Measurements from ENCODE around the gene PBX4. TPM values are rescaled to one million over a fixed set of nuclear protein-coding genes. Genes with fewer than 3 reads are reported as not detected.

PBX4 gene
- total RNA-seq, 1 experiment from 2014 or later: 11.6 TPM

DNA sequence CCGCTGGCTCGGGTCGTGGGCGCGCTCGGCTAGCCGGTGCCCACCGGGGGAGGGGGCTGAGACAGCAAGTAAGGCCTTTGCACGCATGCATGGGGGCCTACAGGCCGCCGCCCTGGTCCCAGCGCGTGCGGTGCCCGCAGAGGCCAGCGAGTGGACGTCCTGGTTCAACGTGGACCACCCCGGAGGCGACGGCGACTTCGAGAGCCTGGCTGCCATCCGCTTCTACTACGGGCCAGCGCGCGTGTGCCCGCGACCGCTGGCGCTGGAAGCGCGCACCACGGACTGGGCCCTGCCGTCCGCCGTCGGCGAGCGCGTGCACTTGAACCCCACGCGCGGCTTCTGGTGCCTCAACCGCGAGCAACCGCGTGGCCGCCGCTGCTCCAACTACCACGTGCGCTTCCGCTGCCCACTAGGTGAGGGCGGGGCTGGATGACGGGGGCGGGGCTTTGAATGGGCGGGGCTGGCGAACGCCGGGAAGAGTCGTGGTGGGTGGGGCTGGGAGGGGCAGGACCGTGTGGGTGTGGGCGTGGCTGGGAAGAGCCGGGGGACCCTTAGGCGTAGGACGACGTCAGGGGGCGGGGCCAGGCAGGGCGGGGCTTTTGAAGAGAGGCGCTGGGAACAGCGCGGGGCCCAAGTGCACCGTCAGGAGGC is 78.3 kb downstream of the PBX4 start (continued):
- TF ChIP-seq SRF (IDR thresholded peaks at IDR 0.05; ENCODE audit: low read depth): no peak

- H2AFZ ChIP-seq (ENCODE audit: low read depth, low read length, poor library complexity, severe bottlenecking): no peak overlapping the region
- H3K4me1 ChIP-seq (ENCODE audit: control insufficient read depth in 1 of 2, insufficient read depth in 2 of 2, low read length in 2 of 2): peaks cover 12 to 34% of the 10 kb centered on the region in 2 experiments
- intact Hi-C loops (cut with micrococcal nuclease): loop anchor here (10.0 kb wide), 1 partner anchor 235 kb away; no protein-coding TSS in a partner anchor
- H3K9me3 ChIP-seq (ENCODE audit: control insufficient read depth in 1 of 2, insufficient read depth in 1 of 2, low read depth in 1 of 2, low read length in 2 of 2): no peaks in the 10 kb centered on the region
- no peaks in the 10 kb centered on the region for H4K20me1 ChIP-seq (ENCODE audit: insufficient read depth)
- RAD21 ChIA-PET (ENCODE audit: low non-redundant PET in 1 of 2, low total read pairs in 2 of 2, uncharacterized antibody in 2 of 2, unreplicated experiment in 2 of 2): no interaction called here
- no peak overlapping the region; the same call in 1 of the 2 replicates for H3K27ac ChIP-seq (ENCODE audit: low read depth, low read length)
- CTCF ChIA-PET: interaction anchor here (2.8 kb wide), 1 partner anchor 14 kb away, joined by 52 read pairs; no protein-coding TSS in a partner anchor
- POLR2A ChIA-PET: no interaction called here
- H3K9ac ChIP-seq (ENCODE audit: low read length): no peak overlapping the region
- no peaks in the 10 kb centered on the region for H3K9me2 ChIP-seq (ENCODE audit: insufficient read depth)
- no peak overlapping the region for H3K4me3 ChIP-seq (replicated peaks in 1 of 2; ENCODE audit: low read depth in 1 of 2, low read length in 2 of 2)
- ATAC-seq (no peak), DNase-seq (ENCODE audit: low read depth, low spot score) (no peak)
- H3K36me3 ChIP-seq (ENCODE audit: control insufficient read depth in 1 of 2, insufficient read depth in 2 of 2, low read length in 2 of 2): no peaks in the 10 kb centered on the region
- no peaks in the 10 kb centered on the region for H3K27me3 ChIP-seq (ENCODE audit: insufficient read depth, low read length)
- H3K79me2 ChIP-seq (ENCODE audit: insufficient read depth, low read length): no peaks in the 10 kb centered on the region
- BruUV-seq (replicated peaks): no TSS peak
- H3K4me2 ChIP-seq (ENCODE audit: low read length): no peak overlapping the region
- no peak for TF ChIP-seq ELF1 (IDR thresholded peaks at IDR 0.05; ENCODE audit: borderline replicate concordance, low read depth)
Observed at GRCh38 chr19:19539698-19540063, 78.8 kb downstream of the PBX4 start.

GRCh38 chr19:19538785-19539166 is 79.7 kb downstream of the PBX4 start:
- BruUV-seq (replicated peaks): no TSS peak
- ChIA-PET RAD21 (ENCODE audit: low non-redundant PET in 1 of 2, low total read pairs in 2 of 2, uncharacterized antibody in 2 of 2, unreplicated experiment in 2 of 2) (no interaction called here), CTCF (interaction anchor here (2.8 kb wide), 1 partner anchor 15 kb away, joined by 52 read pairs; no protein-coding TSS in a partner anchor), POLR2A (interaction anchor here (0.6 kb wide), 1 partner anchor 166 kb away, joined by 3 read pairs; no protein-coding TSS in a partner anchor)
- no peaks in the 10 kb centered on the region for H4K20me1 ChIP-seq (ENCODE audit: insufficient read depth)
- H3K4me3 ChIP-seq (replicated peaks in 1 of 2; ENCODE audit: low read depth in 1 of 2, low read length in 2 of 2): peak overlapping the region; percentile 47 to 59
- no peak overlapping the region for H2AFZ ChIP-seq (ENCODE audit: low read depth, low read length, poor library complexity, severe bottlenecking)
- no peak for ATAC-seq
- no peak for DNase-seq (ENCODE audit: low read depth, low spot score)
- peak overlapping the region; percentile 56 for H3K9ac ChIP-seq (ENCODE audit: low read length)
- intact Hi-C loops (cut with micrococcal nuclease): no loop called here
- peak overlapping the region; percentile 51 for H3K27ac ChIP-seq (ENCODE audit: low read depth, low read length)
- H3K27me3 ChIP-seq (ENCODE audit: insufficient read depth, low read length): no peaks in the 10 kb centered on the region
- H3K9me2 ChIP-seq (ENCODE audit: insufficient read depth): no peaks in the 10 kb centered on the region
- peaks cover 12 to 34% of the 10 kb centered on the region in 2 experiments for H3K4me1 ChIP-seq (ENCODE audit: control insufficient read depth in 1 of 2, insufficient read depth in 2 of 2, low read length in 2 of 2)
- H3K4me2 ChIP-seq (ENCODE audit: low read length): peak overlapping the region; percentile 80
- H3K9me3 ChIP-seq (ENCODE audit: control insufficient read depth in 1 of 2, insufficient read depth in 1 of 2, low read depth in 1 of 2, low read length in 2 of 2): no peaks in the 10 kb centered on the region
- no peaks in the 10 kb centered on the region for H3K79me2 ChIP-seq (ENCODE audit: insufficient read depth, low read length)
- H3K36me3 ChIP-seq (ENCODE audit: control insufficient read depth in 1 of 2, insufficient read depth in 2 of 2, low read length in 2 of 2): no peaks in the 10 kb centered on the region
- TF ChIP-seq POLR2A (IDR thresholded peaks at IDR 0.05; ENCODE audit: borderline replicate concordance, extremely low read depth, insufficient read depth, insufficient read length): no peak
- no peak for TF ChIP-seq EZH2 (IDR thresholded peaks at IDR 0.05)
- TF ChIP-seq EZH2phosphoT487 (IDR thresholded peaks at IDR 0.05; ENCODE audit: borderline replicate concordance): no peak
- TF ChIP-seq, protein P1, sequence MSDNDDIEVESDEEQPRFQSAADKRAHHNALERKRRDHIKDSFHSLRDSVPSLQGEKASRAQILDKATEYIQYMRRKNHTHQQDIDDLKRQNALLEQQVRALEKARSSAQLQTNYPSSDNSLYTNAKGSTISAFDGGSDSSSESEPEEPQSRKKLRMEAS (IDR thresholded peaks at IDR 0.05): no peak
- TF ChIP-seq, protein P2, sequence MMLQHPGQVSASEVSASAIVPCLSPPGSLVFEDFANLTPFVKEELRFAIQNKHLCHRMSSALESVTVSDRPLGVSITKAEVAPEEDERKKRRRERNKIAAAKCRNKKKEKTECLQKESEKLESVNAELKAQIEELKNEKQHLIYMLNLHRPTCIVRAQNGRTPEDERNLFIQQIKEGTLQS (IDR thresholded peaks at IDR 0.05): no peak
- TF ChIP-seq REST (IDR thresholded peaks at IDR 0.05; ENCODE audit: low read depth): no peak
- TF ChIP-seq CBX3 (IDR thresholded peaks at IDR 0.05; ENCODE audit: low read depth): no peak
- TF ChIP-seq JUND (IDR thresholded peaks at IDR 0.05): no peak
- TF ChIP-seq ELF1 (IDR thresholded peaks at IDR 0.05; ENCODE audit: borderline replicate concordance, low read depth): no peak
- TF ChIP-seq SP1 (IDR thresholded peaks at IDR 0.05; ENCODE audit: low read depth): no peak
- TF ChIP-seq EGR1 (IDR thresholded peaks at IDR 0.05; ENCODE audit: low read depth): no peak
- TF ChIP-seq RAD21 (IDR thresholded peaks at IDR 0.05; ENCODE audit: low read depth): no peak
- no peak for TF ChIP-seq SIN3A (IDR thresholded peaks at IDR 0.05; ENCODE audit: low read depth)
- no peak for TF ChIP-seq SRF (IDR thresholded peaks at IDR 0.05; ENCODE audit: low read depth)
